H9 (cell line): Measurements from ENCODE around the gene MAP1B. TPM values are rescaled to one million over a fixed set of nuclear protein-coding genes. Genes with fewer than 3 reads are reported as not detected.
A peak's percentile ranks its signal among the peaks of the same experiment; 100 is the strongest.

ENCODE experiments used
- DNase-seq: peaks from one replicate; pipeline ENCODE4 v3.0.0-alpha.2; 2017
- H2AFZ ChIP-seq: one replicate; pipeline ENCODE4 v1.6.1; 2013; ENCODE audit warnings: mild to moderate bottlenecking, low read length, control low read depth, moderate library complexity
- H2AK5ac ChIP-seq: 2 replicates; pipeline ENCODE4 v1.6.1; 2013; ENCODE audit warnings: low read length, control low read depth, mixed read lengths; ENCODE audit not compliant: insufficient read length
- H2BK120ac ChIP-seq: one replicate; pipeline ENCODE4 v1.6.1; 2013; ENCODE audit warnings: low read depth, mild to moderate bottlenecking, low read length, control low read depth, inconsistent platforms; ENCODE audit not compliant: poor library complexity, severe bottlenecking
- H2BK12ac ChIP-seq: 2 replicates; pipeline ENCODE4 v1.6.1; 2013; ENCODE audit warnings: low read length, control low read depth, mixed read lengths, low read depth; ENCODE audit not compliant: insufficient read length
- H2BK15ac ChIP-seq: 2 replicates; pipeline ENCODE4 v1.6.1; 2013; ENCODE audit warnings: low read depth, low read length, control low read depth
- H2BK20ac ChIP-seq: one replicate; pipeline ENCODE4 v1.6.1; 2013; ENCODE audit warnings: low read depth, mild to moderate bottlenecking, low read length, control low read depth, inconsistent platforms; ENCODE audit not compliant: poor library complexity, severe bottlenecking
- H2BK5ac ChIP-seq: 2 replicates; pipeline ENCODE4 v1.6.1; 2013; ENCODE audit warnings: low read length, control low read depth, mixed read lengths; ENCODE audit not compliant: insufficient read length
- H3K14ac ChIP-seq: 2 replicates; pipeline ENCODE4 v1.6.1; 2013; ENCODE audit warnings: low read length, control low read depth; ENCODE audit not compliant: insufficient read depth
- H3K18ac ChIP-seq: 2 replicates; pipeline ENCODE4 v1.6.1; 2013; ENCODE audit warnings: low read depth, mild to moderate bottlenecking, mixed read lengths, low read length, control low read depth; ENCODE audit not compliant: insufficient read length
- H3K23ac ChIP-seq: 2 replicates; pipeline ENCODE4 v1.6.1; 2013; ENCODE audit warnings: low read length, control low read depth, mixed read lengths, low read depth; ENCODE audit not compliant: insufficient read length
- H3K23me2 ChIP-seq: 2 replicates; pipeline ENCODE4 v1.6.1; 2013; ENCODE audit warnings: low read depth, mild to moderate bottlenecking, mixed read lengths, low read length, control low read depth; ENCODE audit not compliant: insufficient read length, poor library complexity, severe bottlenecking
- H3K27ac ChIP-seq: 2 replicates; pipeline ENCODE4 v1.5.1; 2013; ENCODE audit warnings: low read length, control low read depth, mixed read lengths, low read depth; ENCODE audit not compliant: insufficient read length
- H3K27me3 ChIP-seq: 2 replicates; pipeline ENCODE4 v1.6.1; 2013; ENCODE audit warnings: low read length, control low read depth, inconsistent platforms; ENCODE audit not compliant: insufficient read depth
- H3K4ac ChIP-seq: 2 replicates; pipeline ENCODE4 v1.6.1; 2013; ENCODE audit warnings: low read depth, mild to moderate bottlenecking, control low read depth, inconsistent platforms, low read length, moderate library complexity
- H3K4me1 ChIP-seq: 2 replicates; pipeline ENCODE4 v1.6.1; 2013; ENCODE audit warnings: low read length, control low read depth, inconsistent platforms; ENCODE audit not compliant: insufficient read depth
- H3K4me2 ChIP-seq: 2 replicates; pipeline ENCODE4 v1.6.1; 2013; ENCODE audit warnings: low read length, control low read depth, mixed read lengths; ENCODE audit not compliant: insufficient read length, insufficient read depth
- H3K56ac ChIP-seq: 2 replicates; pipeline ENCODE4 v1.6.1; 2013; ENCODE audit warnings: low read depth, mild to moderate bottlenecking, mixed read lengths, low read length, control low read depth; ENCODE audit not compliant: insufficient read length
- H3K79me1 ChIP-seq: 2 replicates; pipeline ENCODE4 v1.6.1; 2013; ENCODE audit warnings: low read depth, mild to moderate bottlenecking, moderate library complexity, low read length, control low read depth, inconsistent platforms; ENCODE audit not compliant: insufficient read depth, poor library complexity, severe bottlenecking
- H3K79me2 ChIP-seq: 2 replicates; pipeline ENCODE4 v1.6.1; 2013; ENCODE audit warnings: low read length, control low read depth, inconsistent platforms; ENCODE audit not compliant: insufficient read depth
- H3K9ac ChIP-seq: 2 replicates; pipeline ENCODE4 v1.6.1; 2013; ENCODE audit warnings: low read length, control low read depth, mixed read lengths; ENCODE audit not compliant: insufficient read length; ENCODE audit errors: extremely low read depth
- H3K9me3 ChIP-seq: one replicate; pipeline ENCODE4 v1.6.1; 2013; ENCODE audit warnings: low read depth, low read length, inconsistent platforms; ENCODE audit not compliant: control insufficient read depth
- H3T11ph ChIP-seq: one replicate; pipeline ENCODE4 v1.6.1; 2013; ENCODE audit warnings: mild to moderate bottlenecking, low read length, control low read depth, inconsistent platforms
- H4K20me1 ChIP-seq: one replicate; pipeline ENCODE4 v1.6.1; 2013; ENCODE audit not compliant: control insufficient read depth, insufficient read length, insufficient read depth
- H4K5ac ChIP-seq: 2 replicates; pipeline ENCODE4 v1.6.1; 2013; ENCODE audit warnings: low read depth, mild to moderate bottlenecking, mixed read lengths, low read length, control low read depth; ENCODE audit not compliant: insufficient read length
- H4K8ac ChIP-seq: replicated peaks from 2 replicates; pipeline ENCODE4 v1.6.1; 2013; ENCODE audit warnings: low read length, control low read depth, mixed read lengths, low read depth; ENCODE audit not compliant: insufficient read length
- H4K91ac ChIP-seq: 2 replicates; pipeline ENCODE4 v1.6.1; 2013; ENCODE audit warnings: low read depth, mild to moderate bottlenecking, moderate library complexity, mixed read lengths, low read length, control low read depth; ENCODE audit not compliant: insufficient read length
- H3K27ac Mint-ChIP-seq, 3 experiments: 2 replicates in 2 of 3; 3 replicates in 1 of 3; pipeline ENCODE4 v1.8.0; 2020 to 2021; ENCODE audit warnings: mixed read lengths in 3 of 3, mild to moderate bottlenecking in 1 of 3, moderate library complexity in 1 of 3
- H3K27me3 Mint-ChIP-seq: 2 replicates; pipeline ENCODE4 v1.8.0; 2021; ENCODE audit warnings: low read depth, mild to moderate bottlenecking, moderate library complexity, mixed read lengths
- H3K36me3 Mint-ChIP-seq, 3 experiments: 2 replicates in 2 of 3; 3 replicates in 1 of 3; pipeline ENCODE4 v1.8.0; 2020 to 2021; ENCODE audit warnings: low read depth in 3 of 3, mixed read lengths in 3 of 3; ENCODE audit not compliant: insufficient read depth in 1 of 3
- H3K4me1 Mint-ChIP-seq, 2 experiments: 2 replicates each; pipeline ENCODE4 v1.8.0; 2020; ENCODE audit warnings: mixed read lengths in 2 of 2
- H3K4me3 Mint-ChIP-seq, 2 experiments: 2 replicates in 1 of 2; 3 replicates in 1 of 2; pipeline ENCODE4 v1.8.0; 2020 to 2021; ENCODE audit warnings: mild to moderate bottlenecking in 2 of 2, mixed read lengths in 2 of 2, moderate library complexity in 1 of 2
- H3K9me3 Mint-ChIP-seq, 2 experiments: 2 replicates in 1 of 2; 3 replicates in 1 of 2; pipeline ENCODE4 v1.8.0; 2020; ENCODE audit warnings: mild to moderate bottlenecking in 2 of 2, mixed read lengths in 2 of 2, moderate library complexity in 1 of 2
- WGBS: extraction: QIAGEN DNeasy Blood & Tissue Kit; methylation state at CpG from one replicate; pipeline ENCODE4 v1.1.7; 2013; ENCODE audit warnings: missing lambda C conversion rate, low lambda C conversion rate, mixed read lengths; ENCODE audit not compliant: insufficient read length; ENCODE audit errors: extremely low coverage; 5-methylcytosine and 5-hydroxymethylcytosine counted together
- total RNA-seq: library from RNA; stranded (reverse); gene quantifications from 2 replicates; pipeline ENCODE4 v1.2.1, GENCODE V29; 2021
- TF ChIP-seq, protein P1 (sequence below): fragments of 200-600 bp; sonication (generic); conservative IDR thresholded peaks from 3 replicates; pipeline ENCODE4 v1.8.0; 2021; ENCODE audit warnings: antibody characterized with exemption, mild to moderate bottlenecking

MAP1B gene
- total RNA-seq, 1 experiment from 2014 or later = 67.5 TPM

DNA sequence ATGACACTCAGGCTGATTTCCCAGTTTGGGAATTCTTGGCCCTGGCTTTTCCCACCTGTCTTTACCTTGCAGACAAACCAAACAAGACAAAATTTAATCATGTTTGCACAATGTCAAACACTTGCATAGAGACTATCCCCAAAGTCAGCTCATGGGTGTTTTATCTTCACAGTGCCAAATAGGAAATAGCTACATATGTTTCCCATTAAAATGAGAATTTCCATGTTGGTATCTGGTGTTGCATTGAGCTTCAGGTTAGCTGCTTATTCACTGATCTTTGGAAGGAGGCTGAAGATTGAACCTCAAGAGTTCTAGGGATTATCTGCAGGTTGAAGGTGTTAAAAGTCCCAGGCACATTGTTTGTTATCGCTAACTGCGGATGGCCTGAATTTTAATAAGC, 19.5 kb downstream of the MAP1B start:
- no CpG with 5 or more reads among the region's 2 CpGs for WGBS
- Histone ChIP-seq H3K14ac (no peak overlapping the region), H3K79me2 (peaks cover 5% of the 10 kb centered on the region; the same call in 1 of the 2 replicates), H2BK5ac (no peak overlapping the region), H3K27ac (no peak overlapping the region), H2AK5ac (no peak overlapping the region), H4K91ac (no peak overlapping the region), H3T11ph (no peak overlapping the region), H3K9ac (no peak overlapping the region), H2AFZ (no peak overlapping the region), H3K4me1 (peaks cover 10% of the 10 kb centered on the region; the same call in 1 of the 2 replicates), H2BK12ac (no peak overlapping the region), H3K9me3 (no peaks in the 10 kb centered on the region), H3K23me2 (no peaks in the 10 kb centered on the region), H2BK120ac (no peak overlapping the region), H3K4me2 (no peak overlapping the region), H3K56ac (no peak overlapping the region), H3K18ac (no peak overlapping the region), H4K5ac (no peak overlapping the region), H3K23ac (no peak overlapping the region), H2BK15ac (no peak overlapping the region), H4K20me1 (no peaks in the 10 kb centered on the region), H3K27me3 (no peaks in the 10 kb centered on the region), H4K8ac (no peak overlapping the region), H3K79me1 (no peaks in the 10 kb centered on the region), H2BK20ac (no peak overlapping the region), H3K4ac (no peak overlapping the region)
- TF ChIP-seq, protein P1, sequence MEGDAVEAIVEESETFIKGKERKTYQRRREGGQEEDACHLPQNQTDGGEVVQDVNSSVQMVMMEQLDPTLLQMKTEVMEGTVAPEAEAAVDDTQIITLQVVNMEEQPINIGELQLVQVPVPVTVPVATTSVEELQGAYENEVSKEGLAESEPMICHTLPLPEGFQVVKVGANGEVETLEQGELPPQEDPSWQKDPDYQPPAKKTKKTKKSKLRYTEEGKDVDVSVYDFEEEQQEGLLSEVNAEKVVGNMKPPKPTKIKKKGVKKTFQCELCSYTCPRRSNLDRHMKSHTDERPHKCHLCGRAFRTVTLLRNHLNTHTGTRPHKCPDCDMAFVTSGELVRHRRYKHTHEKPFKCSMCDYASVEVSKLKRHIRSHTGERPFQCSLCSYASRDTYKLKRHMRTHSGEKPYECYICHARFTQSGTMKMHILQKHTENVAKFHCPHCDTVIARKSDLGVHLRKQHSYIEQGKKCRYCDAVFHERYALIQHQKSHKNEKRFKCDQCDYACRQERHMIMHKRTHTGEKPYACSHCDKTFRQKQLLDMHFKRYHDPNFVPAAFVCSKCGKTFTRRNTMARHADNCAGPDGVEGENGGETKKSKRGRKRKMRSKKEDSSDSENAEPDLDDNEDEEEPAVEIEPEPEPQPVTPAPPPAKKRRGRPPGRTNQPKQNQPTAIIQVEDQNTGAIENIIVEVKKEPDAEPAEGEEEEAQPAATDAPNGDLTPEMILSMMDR = no peak
- DNase-seq = no peak
- no peak overlapping the region for H3K4me3 Mint-ChIP-seq
- H3K36me3 Mint-ChIP-seq = peaks cover 7 to 17% (median 14%) of the 10 kb centered on the region in 3 experiments; a peak in 6 of 7 replicates
- H3K27me3 Mint-ChIP-seq = no peaks in the 10 kb centered on the region
- no peaks in the 10 kb centered on the region for H3K9me3 Mint-ChIP-seq
- H3K4me1 Mint-ChIP-seq = peaks cover 46 to 48% of the 10 kb centered on the region in 2 experiments
- H3K27ac Mint-ChIP-seq = peak overlapping the region in 1 of 3 experiments; percentile 5; a peak in 1 of 7 replicates
